NCI-H1417 (cell line): ENCODE measurements around the gene TMEM232.
A peak's percentile ranks its signal among the peaks of the same experiment; 100 is the strongest.
"Not testable (repeated sequence)": the region's sequence is repeated elsewhere in the genome, so short reads cannot be mapped to it uniquely, and the experiment has no call there.

Experiments
- DNase-seq, 3 experiments: peaks; one replicate each; lab custom pipeline; 2025; lab: John Stamatoyannopoulos, UW

Gene TMEM232

GRCh38 chr5:110726249-110727024, at the start of gene TMEM232:
TSS of gene TMEM232 (minus strand) at chr5:110726671. CDS start at chr5:110667352, 59,319 bp downstream.
- DNase-seq = peak; percentile 66 to 86 (median 74)

DNA sequence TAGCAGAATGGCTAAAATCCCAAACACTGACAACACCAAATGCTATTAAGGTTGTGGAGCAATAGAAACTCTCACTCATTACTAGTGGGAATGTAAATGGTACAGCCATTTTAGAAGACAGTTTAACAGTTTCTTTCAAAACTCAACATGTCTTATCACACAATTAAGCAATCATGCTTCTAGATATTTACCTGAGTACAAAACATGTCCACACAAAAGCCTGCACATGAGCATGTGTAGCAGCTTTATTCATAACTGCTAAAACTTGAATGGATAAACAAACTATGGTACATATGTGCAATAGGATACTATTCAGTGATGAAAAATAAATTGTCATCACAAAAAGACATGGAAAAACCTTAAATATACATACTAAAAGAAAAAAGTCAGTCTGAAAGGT, 43.8 kb upstream of the TMEM232 start:
- DNase-seq = no peak

DNA sequence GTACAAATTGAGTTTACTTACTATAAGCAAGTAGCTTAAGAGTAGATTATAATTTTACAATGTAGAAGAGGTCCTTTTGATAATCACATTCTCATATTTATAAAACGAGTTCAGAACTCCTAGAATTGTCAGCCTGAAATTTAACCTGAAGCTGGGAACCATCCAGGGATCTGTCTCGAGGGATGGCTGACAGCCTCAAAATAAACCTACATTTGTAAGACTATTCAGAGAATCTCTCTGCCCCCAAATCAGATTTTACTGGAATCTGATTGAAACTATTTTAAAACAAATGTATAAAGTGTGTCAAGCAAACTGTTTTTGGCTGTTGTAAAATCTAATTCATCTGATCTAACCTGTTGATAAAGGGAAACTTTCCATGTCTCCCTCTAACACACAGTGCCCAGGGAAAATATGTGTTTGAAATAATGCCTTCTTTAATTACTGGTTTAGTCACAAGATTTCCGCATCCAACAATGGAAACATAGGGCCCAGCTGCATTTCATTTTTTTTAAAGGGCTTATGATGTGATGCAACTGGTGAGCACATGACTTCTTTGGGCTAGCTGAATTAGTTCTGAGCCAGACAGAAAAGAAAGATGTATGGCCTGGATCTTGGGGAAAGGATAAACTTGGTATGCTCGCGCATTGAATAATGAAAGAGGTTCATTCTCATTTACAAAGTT, 42.7 kb upstream of the TMEM232 start:
- peak in 2 of 3 experiments; percentile 26 to 35 for DNase-seq

DNA sequence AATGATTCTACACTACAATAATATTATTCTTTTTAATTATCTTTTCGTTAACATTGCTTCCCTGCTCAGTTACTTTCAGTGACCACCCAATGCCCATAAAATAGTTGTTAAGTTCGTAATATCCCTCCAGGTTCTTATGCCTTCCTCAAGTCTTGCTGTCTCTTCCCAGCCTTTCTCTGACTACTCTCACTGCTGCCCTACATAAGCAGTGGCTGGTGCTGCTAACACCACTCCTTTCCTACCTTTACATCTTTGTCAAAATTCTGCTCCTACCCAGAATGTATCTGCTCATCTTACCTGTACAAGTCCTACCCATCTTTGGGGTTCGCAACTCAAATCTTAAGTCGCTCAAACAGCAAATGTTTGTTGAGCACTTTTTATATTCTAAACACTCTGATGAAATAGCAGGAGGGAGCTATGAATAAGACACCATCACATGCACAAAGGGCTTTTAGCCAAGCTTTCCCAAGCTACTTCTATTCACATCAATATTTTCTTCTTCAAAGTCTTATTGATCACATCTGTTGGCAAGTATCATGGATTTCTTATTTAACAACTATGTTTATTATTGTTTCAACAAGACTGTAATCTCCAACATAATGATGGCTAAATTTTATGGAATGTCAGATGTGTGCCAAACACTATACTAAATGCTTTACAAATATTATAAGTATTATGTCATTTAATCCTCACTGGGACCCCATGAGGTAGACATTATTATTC, 41.8 kb upstream of the TMEM232 start:
- DNase-seq = no peak

DNA sequence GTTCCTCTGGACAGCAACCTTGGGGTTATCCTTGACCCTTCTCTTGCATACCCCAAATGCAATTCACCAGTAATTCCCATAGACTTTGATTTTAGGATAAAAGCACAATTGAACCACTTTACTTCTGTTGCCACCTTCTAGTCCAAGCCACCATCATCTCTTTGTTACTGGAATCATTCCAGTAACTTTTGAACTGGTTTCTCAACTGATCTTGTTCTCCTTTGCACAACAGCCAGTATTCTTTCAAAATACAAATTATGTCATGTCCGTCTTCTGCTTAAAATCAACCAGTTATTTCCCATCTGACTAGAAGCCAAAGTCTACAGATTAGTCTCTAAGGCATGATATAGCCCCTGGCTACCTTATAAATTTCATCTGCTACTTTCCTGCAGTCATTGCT, 33.7 kb upstream of the TMEM232 start:
- DNase-seq = no peak

DNA sequence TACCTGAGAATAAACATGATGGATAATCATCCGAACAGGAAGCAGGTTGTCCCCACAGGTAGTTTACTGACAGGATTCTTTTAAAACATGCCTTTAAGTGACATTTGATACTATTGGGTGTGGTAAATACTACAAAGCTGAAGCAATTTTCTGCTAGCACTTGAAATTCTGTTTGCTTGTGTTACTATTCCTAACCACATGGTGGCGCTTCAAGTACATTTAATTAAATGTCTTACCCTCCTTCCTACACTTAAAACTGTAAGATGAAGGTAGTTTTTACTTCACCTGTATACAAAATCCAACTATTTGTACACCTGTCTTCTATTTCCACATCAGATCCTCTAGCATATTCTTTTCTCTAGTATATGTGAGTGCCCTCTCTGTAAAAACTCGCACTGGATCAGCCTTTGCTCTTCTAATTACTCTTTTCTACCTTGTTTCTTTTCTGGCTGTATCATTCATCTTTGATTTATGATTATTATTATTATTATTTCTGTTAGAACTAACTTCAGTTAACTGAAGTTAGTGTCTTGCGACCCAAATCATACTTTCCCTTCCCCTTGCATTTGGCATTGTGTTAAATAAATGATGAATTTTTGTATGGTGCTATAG, 30.8 kb upstream of the TMEM232 start:
- DNase-seq = peak; percentile 26 to 63 (median 42)

- DNase-seq = no peak
These were observed 27.7 kb upstream of the TMEM232 start for GRCh38 chr5:110754181-110754580.

DNA sequence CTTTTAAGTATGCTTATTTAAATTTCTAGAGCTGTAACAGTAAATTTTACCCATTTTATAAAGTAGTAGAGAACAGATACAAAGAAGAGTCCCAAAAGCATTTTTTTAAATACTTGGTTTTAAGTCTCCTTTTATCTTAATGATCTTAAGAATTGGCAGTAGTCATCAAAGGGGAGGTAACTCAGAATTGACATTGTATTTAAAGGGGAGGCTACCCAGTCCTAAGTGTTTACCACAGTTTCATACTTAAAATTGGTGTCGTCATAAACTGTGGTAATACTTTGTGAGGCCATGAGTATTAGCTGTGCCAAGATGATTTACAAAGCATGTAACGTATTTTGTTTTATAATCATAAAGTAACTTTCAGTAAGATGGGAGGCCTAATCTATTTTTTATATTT, 27.1 kb upstream of the TMEM232 start:
- DNase-seq = no peak

DNA sequence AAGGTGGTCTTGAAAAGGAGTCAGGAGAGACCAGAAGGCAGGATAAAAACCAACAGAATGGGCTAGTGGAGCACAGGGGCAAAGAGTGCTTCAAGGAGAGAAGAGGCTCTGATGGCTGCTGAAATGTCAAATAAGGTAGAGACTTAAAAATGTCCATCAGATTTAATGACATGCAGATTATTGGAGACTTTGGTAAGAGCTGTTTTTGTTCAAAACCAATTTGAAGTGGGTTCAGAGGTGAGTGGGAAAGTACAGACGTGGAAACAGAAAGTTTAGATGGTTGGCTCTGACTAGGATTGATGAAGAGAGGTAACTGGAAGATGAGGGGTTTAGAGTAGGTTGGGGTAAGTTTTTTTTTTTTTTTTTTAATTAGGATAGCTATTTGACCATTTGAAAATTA, 26.5 kb upstream of the TMEM232 start:
- no peak for DNase-seq

DNA sequence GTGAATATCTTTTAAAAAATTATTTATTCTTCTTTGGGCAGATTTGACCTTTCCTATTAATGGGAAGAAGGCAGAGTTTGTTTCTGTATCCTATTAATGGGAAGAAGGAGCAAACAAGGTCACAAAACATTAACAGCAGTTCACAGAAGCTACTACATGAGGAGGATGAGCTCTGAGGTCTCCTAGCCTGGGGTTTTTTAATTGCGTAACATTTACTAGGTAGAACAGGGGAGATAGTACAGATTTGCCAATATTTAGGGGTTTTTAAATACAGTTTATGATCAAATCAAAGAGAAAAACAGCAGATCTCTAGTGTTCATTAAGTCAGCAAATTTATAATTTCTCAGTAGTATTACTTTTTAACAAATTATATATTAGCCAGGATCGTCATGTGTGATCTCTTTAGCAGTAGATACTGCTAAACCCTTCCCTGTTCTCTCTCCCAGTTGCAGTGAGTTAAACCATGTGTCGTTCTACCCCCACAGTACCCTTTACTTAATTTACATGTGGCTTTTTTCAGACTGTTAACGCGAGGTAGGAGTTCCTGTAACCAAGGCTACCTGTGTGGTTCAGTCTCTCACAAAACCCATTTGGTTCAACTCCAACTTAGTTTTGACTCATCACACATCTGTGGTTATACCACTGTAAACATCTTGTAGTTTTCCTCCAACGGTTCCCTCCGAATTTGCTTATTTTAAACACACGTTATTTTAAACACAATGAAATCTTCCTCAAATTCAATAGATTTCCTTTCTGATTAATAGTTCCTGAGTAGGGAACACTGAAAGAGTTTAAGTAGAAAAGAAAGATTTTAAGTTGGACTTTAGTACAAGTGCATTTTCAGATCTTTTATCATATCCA, 25.7 kb upstream of the TMEM232 start:
- DNase-seq = no peak

- DNase-seq = peak; percentile 83 to 92 (median 85)
These were observed 12.6 kb upstream of the TMEM232 start, which contains the start of gene SLC25A46 for GRCh38 chr5:110738812-110739651. TSS of gene SLC25A46 (plus strand) at chr5:110739007. CDS start at chr5:110739120, 113 bp downstream.

DNA sequence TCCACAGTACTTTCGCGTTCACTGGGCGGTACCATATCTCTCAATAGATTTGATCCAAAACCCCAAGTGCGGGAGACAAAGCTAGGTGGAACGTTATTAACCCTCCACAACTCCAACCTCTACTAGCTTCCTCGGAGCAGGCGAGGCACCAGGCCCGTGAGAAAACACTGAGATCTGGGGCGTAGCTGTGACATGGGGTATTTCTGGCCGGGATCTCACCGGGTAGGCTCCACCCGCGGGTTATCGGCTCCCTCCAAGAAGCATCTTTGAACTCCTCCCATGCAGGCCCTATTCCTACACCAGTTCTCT, 12.0 kb upstream of the TMEM232 start:
- peak in 1 of 3 experiments; percentile 83 for DNase-seq

GRCh38 chr5:110736753-110737152, 10.3 kb upstream of the TMEM232 start:
- no peak for DNase-seq

GRCh38 chr5:110735556-110735955, 9.1 kb upstream of the TMEM232 start:
- no peak for DNase-seq

GRCh38 chr5:110734101-110734500, 7.6 kb upstream of the TMEM232 start:
- no peak for DNase-seq

- DNase-seq = not testable (repeated sequence)
These were observed 5.0 kb upstream of the TMEM232 start for GRCh38 chr5:110731499-110731898.

- DNase-seq = no peak
These were observed 499 bp upstream of the TMEM232 start for GRCh38 chr5:110727025-110727314.

DNA sequence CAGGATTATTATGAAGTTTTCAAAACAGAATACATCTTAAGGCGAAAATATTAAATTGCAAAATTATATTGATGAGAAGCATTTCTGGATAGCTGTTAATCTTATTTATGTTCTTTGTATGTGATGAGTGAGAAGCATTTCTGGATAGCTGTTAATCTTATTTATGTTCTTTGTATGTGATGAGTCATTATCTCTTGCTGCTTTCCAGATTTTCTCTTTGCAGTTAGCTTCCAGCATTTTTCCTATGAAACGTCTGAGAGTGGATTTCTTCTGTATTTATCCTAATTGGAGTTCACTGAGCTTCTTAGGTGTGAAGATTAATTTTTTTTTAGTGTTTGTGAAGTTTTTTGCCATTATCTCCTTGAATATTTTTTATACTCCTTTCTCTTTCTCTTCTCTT, 8.2 kb downstream of the TMEM232 start:
- no peak for DNase-seq

- DNase-seq = peak in 1 of 3 experiments; percentile 1
These were observed 9.9 kb downstream of the TMEM232 start for GRCh38 chr5:110716247-110717245.
